WTC11 (cell line): Measurements from ENCODE around the gene ZFP92.

Source experiments
- CTCF ChIP-seq: fragments of 200-600 bp; IDR thresholded peaks from 2 replicates; pipeline ENCODE4 v1.8.0; 2022; ENCODE audit warnings: antibody characterized with exemption
- STAT6 ChIP-seq: sonication (generic); formaldehyde crosslinking; conservative IDR thresholded peaks from 2 replicates; pipeline ENCODE4 v1.8.1; 2023; ENCODE audit warnings: mild to moderate bottlenecking, low read depth, missing genetic modification reagents, moderate library complexity
- TEAD4 ChIP-seq: sonication (generic); formaldehyde crosslinking; IDR thresholded peaks from 2 replicates; pipeline ENCODE4 v1.8.0; 2022; ENCODE audit warnings: mild to moderate bottlenecking, missing genetic modification reagents

GRCh38 chrX:153378607-153379006 is 32.7 kb upstream of the ZFP92 start:
- no peak for TF ChIP-seq STAT6 (CRISPR knock-in tag)
- TF ChIP-seq CTCF, result no peak
- TF ChIP-seq TEAD4 (CRISPR knock-in tag), result no peak
